GM18873 (cell line): ENCODE data around the gene TEP1.
"Not testable (repeated sequence)": the region's sequence is repeated elsewhere in the genome, so short reads cannot be mapped to it uniquely, and the experiment has no call there.

Experiments used
- ATAC-seq: cut with Tn5 transposase; IDR thresholded peaks from one replicate; pipeline ENCODE4 v1.9.1; 2021; ENCODE audit warnings: mild to moderate bottlenecking, moderate library complexity, moderate number of reproducible peaks; ENCODE audit not compliant: unreplicated experiment, low FRiP score

TEP1 gene

GRCh38 chr14:20397511-20397910 lies 15.8 kb downstream of the TEP1 start:
- no peak for ATAC-seq

- ATAC-seq, result no peak
Observed at GRCh38 chr14:20391505-20391904, 21.8 kb downstream of the TEP1 start.

GRCh38 chr14:20388159-20388558 lies 25.1 kb downstream of the TEP1 start:
- no peak for ATAC-seq

- ATAC-seq, result no peak
Observed at GRCh38 chr14:20387576-20387975, 25.7 kb downstream of the TEP1 start.

GRCh38 chr14:20386276-20386855 lies 26.9 kb downstream of the TEP1 start:
- ATAC-seq, result no peak

- ATAC-seq, result no peak
Observed at GRCh38 chr14:20384886-20385285, 28.4 kb downstream of the TEP1 start.

- no peak for ATAC-seq
Observed at GRCh38 chr14:20384321-20384720, 29.0 kb downstream of the TEP1 start.

- ATAC-seq, result no peak
Observed at GRCh38 chr14:20383636-20384035, 29.7 kb downstream of the TEP1 start.

- no peak for ATAC-seq
Observed at GRCh38 chr14:20383032-20383431, 30.3 kb downstream of the TEP1 start.

GRCh38 chr14:20382526-20382925 lies 30.8 kb downstream of the TEP1 start:
- ATAC-seq, result no peak

GRCh38 chr14:20381341-20381740 lies 32.0 kb downstream of the TEP1 start:
- ATAC-seq, result no peak

- ATAC-seq, result no peak
Observed at GRCh38 chr14:20380681-20381080, 32.6 kb downstream of the TEP1 start.

- ATAC-seq, result no peak
Observed at GRCh38 chr14:20379743-20380142, 33.6 kb downstream of the TEP1 start.

- no peak for ATAC-seq
Observed at GRCh38 chr14:20377171-20377570, 36.1 kb downstream of the TEP1 start.

GRCh38 chr14:20376071-20376588 lies 37.2 kb downstream of the TEP1 start:
- ATAC-seq, result no peak

GRCh38 chr14:20375471-20375870 lies 37.8 kb downstream of the TEP1 start:
- ATAC-seq, result no peak

GRCh38 chr14:20372796-20373195 lies 40.5 kb downstream of the TEP1 start:
- no peak for ATAC-seq

- no peak for ATAC-seq
Observed at GRCh38 chr14:20365928-20366327, 47.4 kb downstream of the TEP1 start.

GRCh38 chr14:20358474-20358873 lies 54.8 kb downstream of the TEP1 start:
- ATAC-seq, result not testable (repeated sequence)

GRCh38 chr14:20356422-20356821 lies 56.9 kb downstream of the TEP1 start:
- no peak for ATAC-seq

GRCh38 chr14:20350860-20351259 lies 62.4 kb downstream of the TEP1 start:
- no peak for ATAC-seq

GRCh38 chr14:20350282-20350681 lies 63.0 kb downstream of the TEP1 start:
- ATAC-seq, result no peak

- ATAC-seq, result no peak
Observed at GRCh38 chr14:20347747-20348146, 65.6 kb downstream of the TEP1 start.
